Activated gamma-delta T cell treated with Interleukin-2 at 50 U/mL for 16 hours (primary cell): Measurements from ENCODE around the gene RFX7.
A peak's percentile ranks its signal among the peaks of the same experiment; 100 is the strongest.

ENCODE experiments used
- DNase-seq: peaks from one replicate; pipeline ENCODE4 v3.0.0-alpha.2; 2020

RFX7 gene

GRCh38 chr15:56042982-56043980 lies 200.4 kb downstream of the RFX7 start:
- DNase-seq, result peak; percentile 20

- no peak for DNase-seq
Observed at GRCh38 chr15:56042498-56042897, 201.2 kb downstream of the RFX7 start.

GRCh38 chr15:56042031-56042430 lies 201.6 kb downstream of the RFX7 start:
- DNase-seq, result no peak

GRCh38 chr15:56040081-56041035 lies 203.3 kb downstream of the RFX7 start:
- no peak for DNase-seq

GRCh38 chr15:56038707-56039106 lies 205.0 kb downstream of the RFX7 start:
- DNase-seq, result no peak

GRCh38 chr15:56038015-56038414 lies 205.7 kb downstream of the RFX7 start:
- DNase-seq, result no peak
